CD4-positive, CD25-positive, alpha-beta regulatory T cell (primary cell): ENCODE measurements around the gene AGPS. TPM values are rescaled to one million over a fixed set of nuclear protein-coding genes. Genes with fewer than 3 reads are reported as not detected.

ENCODE experiments used
- ATAC-seq, 2 donors: fragments of 150-1000 bp; cut with Tn5 transposase; one replicate each; pipeline ENCODE4 v1.10.0; 2021; ENCODE audit warnings: low read depth in 2 of 2, moderate number of reproducible peaks in 2 of 2, moderate library complexity in 1 of 2
- DNase-seq, 3 donors: peaks; one replicate each; pipeline versions ENCODE4 v3.0.0 to v3.0.0-alpha.2; 2012 to 2022; ENCODE audit warnings: mixed read lengths in 1 of 3
- H3K27ac ChIP-seq: one replicate; pipeline ENCODE4 v1.7.0; 2013; ENCODE audit warnings: mild to moderate bottlenecking, low read length; ENCODE audit not compliant: insufficient read depth, poor library complexity, severe bottlenecking
- H3K27me3 ChIP-seq: one replicate; pipeline ENCODE4 v1.7.0; 2013; ENCODE audit warnings: low read length; ENCODE audit not compliant: control insufficient read depth, insufficient read depth
- H3K36me3 ChIP-seq: one replicate; pipeline ENCODE4 v1.7.0; 2013; ENCODE audit warnings: mild to moderate bottlenecking, low read length, moderate library complexity; ENCODE audit not compliant: control insufficient read depth, insufficient read depth
- H3K4me1 ChIP-seq: 2 replicates; pipeline ENCODE4 v1.7.0; 2013; ENCODE audit warnings: mild to moderate bottlenecking, low read length; ENCODE audit not compliant: insufficient read depth, control insufficient read depth, poor library complexity, severe bottlenecking
- H3K4me3 ChIP-seq: one replicate; pipeline ENCODE4 v1.7.0; 2013; ENCODE audit warnings: low read depth, mild to moderate bottlenecking, low read length, moderate library complexity
- H3K9me3 ChIP-seq, 2 experiments: 1 replicate in 1 of 2; 2 replicates in 1 of 2; pipeline ENCODE4 v1.7.0; 2013; ENCODE audit warnings: low read length in 2 of 2, mild to moderate bottlenecking in 1 of 2, moderate library complexity in 1 of 2; ENCODE audit not compliant: control insufficient read depth in 2 of 2
- H3K27ac Mint-ChIP-seq, 3 donors: one replicate each; pipeline ENCODE4 v1.8.0; 2020 to 2022; ENCODE audit warnings: mild to moderate bottlenecking in 3 of 3, mixed read lengths in 3 of 3, moderate library complexity in 2 of 3
- H3K27me3 Mint-ChIP-seq: one replicate; pipeline ENCODE4 v1.8.0; 2022; ENCODE audit warnings: mild to moderate bottlenecking, mixed read lengths
- H3K36me3 Mint-ChIP-seq: one replicate; pipeline ENCODE4 v1.8.0; 2020; ENCODE audit warnings: mixed read lengths
- H3K4me1 Mint-ChIP-seq, 4 donors: one replicate each; pipeline ENCODE4 v1.8.0; 2020 to 2022; ENCODE audit warnings: mixed read lengths in 4 of 4, mild to moderate bottlenecking in 1 of 4
- H3K4me3 Mint-ChIP-seq, 4 donors: one replicate each; pipeline ENCODE4 v1.8.0; 2020 to 2022; ENCODE audit warnings: mild to moderate bottlenecking in 4 of 4, mixed read lengths in 4 of 4, moderate library complexity in 3 of 4
- H3K9me3 Mint-ChIP-seq, 7 donors: one replicate each; pipeline ENCODE4 v1.8.0; 2020 to 2022; ENCODE audit warnings: mixed read lengths in 7 of 7, mild to moderate bottlenecking in 3 of 7, moderate library complexity in 2 of 7
- polyA plus RNA-seq, 4 donors: library from polyadenylated mRNA; unstranded; fragments of 300-500 nt; fragmentation: Illumina TruSeq; gene quantifications; one replicate each; pipeline ENCODE4 v1.2.3, GENCODE V29; 2021
- total RNA-seq: library from RNA; stranded (reverse); gene quantifications from one replicate; pipeline ENCODE4 v1.2.3, GENCODE V29; 2022

AGPS gene
- total RNA-seq: 29.4 TPM
- polyA plus RNA-seq: 10 to 100 TPM; 15.6 to 23.1 (median 19.7) TPM

GRCh38 chr2:177392373-177393202 lies at the start of gene AGPS:
TSS of gene AGPS (plus strand) at chr2:177392773. CDS start at chr2:177392790, 17 bp downstream.
- peaks cover 13% of the 10 kb centered on the region for H3K36me3 Mint-ChIP-seq
- peak within 1 kb of the TSS; percentile 61 for H3K27ac ChIP-seq
- DNase-seq (peak; percentile 66 to 88 (median 72)), ATAC-seq (peak; percentile 93 to 94)
- H3K9me3 ChIP-seq: no peaks in the 10 kb centered on the region
- H3K4me1 Mint-ChIP-seq: peaks cover 33 to 70% (median 49%) of the 10 kb centered on the region in 4 donors
- peak within 1 kb of the TSS; percentile 93 for H3K4me3 ChIP-seq
- peaks cover 5% of the 10 kb centered on the region for H3K36me3 ChIP-seq
- peak within 1 kb of the TSS; percentile 74 to 96 (median 88) for H3K27ac Mint-ChIP-seq
- H3K9me3 Mint-ChIP-seq: no peaks in the 10 kb centered on the region
- no peaks in the 10 kb centered on the region for H3K27me3 ChIP-seq
- no peaks in the 10 kb centered on the region for H3K27me3 Mint-ChIP-seq
- peak within 1 kb of the TSS; percentile 87 to 99 (median 94) for H3K4me3 Mint-ChIP-seq
- peaks cover 38% of the 10 kb centered on the region for H3K4me1 ChIP-seq

- H3K36me3 ChIP-seq: no peaks in the 10 kb centered on the region
- H3K4me3 ChIP-seq: no peak overlapping the region
- H3K27ac ChIP-seq: no peak overlapping the region
- H3K9me3 ChIP-seq: no peaks in the 10 kb centered on the region
- ATAC-seq: no peak
- H3K27me3 ChIP-seq: no peaks in the 10 kb centered on the region
- DNase-seq: no peak
- Mint-ChIP-seq H3K4me3 (no peak overlapping the region), H3K4me1 (no peaks in the 10 kb centered on the region), H3K27me3 (no peaks in the 10 kb centered on the region), H3K9me3 (no peaks in the 10 kb centered on the region), H3K27ac (no peak overlapping the region), H3K36me3 (no peaks in the 10 kb centered on the region)
- no peaks in the 10 kb centered on the region for H3K4me1 ChIP-seq
Observed at GRCh38 chr2:177343773-177344172, 48.8 kb upstream of the AGPS start.

- ATAC-seq (no peak), DNase-seq (no peak)
- no peaks in the 10 kb centered on the region for H3K4me1 Mint-ChIP-seq
- no peaks in the 10 kb centered on the region for H3K9me3 Mint-ChIP-seq
- no peaks in the 10 kb centered on the region for H3K36me3 Mint-ChIP-seq
- no peak overlapping the region for H3K4me3 ChIP-seq
- H3K27me3 Mint-ChIP-seq: no peaks in the 10 kb centered on the region
- no peaks in the 10 kb centered on the region for H3K4me1 ChIP-seq
- H3K4me3 Mint-ChIP-seq: no peak overlapping the region
- H3K9me3 ChIP-seq: no peaks in the 10 kb centered on the region
- no peak overlapping the region for H3K27ac ChIP-seq
- no peaks in the 10 kb centered on the region for H3K27me3 ChIP-seq
- no peak overlapping the region for H3K27ac Mint-ChIP-seq
- no peaks in the 10 kb centered on the region for H3K36me3 ChIP-seq
Observed at GRCh38 chr2:177344316-177344715, 48.3 kb upstream of the AGPS start.

- no peak for ATAC-seq
- no peaks in the 10 kb centered on the region for H3K27me3 Mint-ChIP-seq
- no peaks in the 10 kb centered on the region for H3K36me3 Mint-ChIP-seq
- Histone ChIP-seq H3K9me3 (no peaks in the 10 kb centered on the region), H3K36me3 (no peaks in the 10 kb centered on the region), H3K27ac (no peak overlapping the region), H3K4me1 (no peaks in the 10 kb centered on the region), H3K4me3 (no peak overlapping the region), H3K27me3 (no peaks in the 10 kb centered on the region)
- no peaks in the 10 kb centered on the region for H3K9me3 Mint-ChIP-seq
- no peak for DNase-seq
- H3K4me3 Mint-ChIP-seq: no peak overlapping the region
- no peaks in the 10 kb centered on the region for H3K4me1 Mint-ChIP-seq
- H3K27ac Mint-ChIP-seq: no peak overlapping the region
Observed at GRCh38 chr2:177346192-177346591, 46.4 kb upstream of the AGPS start.

GRCh38 chr2:177347570-177347969 lies 45.0 kb upstream of the AGPS start:
- Histone ChIP-seq H3K36me3 (no peaks in the 10 kb centered on the region), H3K9me3 (no peaks in the 10 kb centered on the region), H3K27ac (no peak overlapping the region), H3K4me3 (no peak overlapping the region), H3K4me1 (no peaks in the 10 kb centered on the region), H3K27me3 (no peaks in the 10 kb centered on the region)
- Mint-ChIP-seq H3K4me1 (peaks cover 0 to 9% (median 5%) of the 10 kb centered on the region in 4 donors), H3K36me3 (no peaks in the 10 kb centered on the region), H3K4me3 (no peak overlapping the region), H3K27ac (no peak overlapping the region), H3K27me3 (no peaks in the 10 kb centered on the region), H3K9me3 (no peaks in the 10 kb centered on the region)
- DNase-seq: no peak
- ATAC-seq: no peak

GRCh38 chr2:177348118-177348654 lies 44.4 kb upstream of the AGPS start:
- DNase-seq (no peak), ATAC-seq (no peak)
- Histone ChIP-seq H3K27me3 (no peaks in the 10 kb centered on the region), H3K4me1 (no peaks in the 10 kb centered on the region), H3K4me3 (no peak overlapping the region), H3K9me3 (no peaks in the 10 kb centered on the region), H3K36me3 (no peaks in the 10 kb centered on the region), H3K27ac (no peak overlapping the region)
- Mint-ChIP-seq H3K4me3 (no peak overlapping the region), H3K9me3 (no peaks in the 10 kb centered on the region), H3K36me3 (no peaks in the 10 kb centered on the region), H3K27me3 (no peaks in the 10 kb centered on the region), H3K27ac (no peak overlapping the region), H3K4me1 (peaks cover 0 to 14% (median 7%) of the 10 kb centered on the region in 4 donors)

- no peak for DNase-seq
- Mint-ChIP-seq H3K27me3 (no peaks in the 10 kb centered on the region), H3K4me3 (no peak overlapping the region), H3K27ac (no peak overlapping the region), H3K36me3 (no peaks in the 10 kb centered on the region), H3K4me1 (peaks cover 0 to 14% (median 7%) of the 10 kb centered on the region in 4 donors), H3K9me3 (peaks cover 0 to 1% (median 0%) of the 10 kb centered on the region in 7 donors)
- no peaks in the 10 kb centered on the region for H3K27me3 ChIP-seq
- no peak overlapping the region for H3K4me3 ChIP-seq
- H3K9me3 ChIP-seq: no peaks in the 10 kb centered on the region
- ATAC-seq: no peak
- H3K36me3 ChIP-seq: no peaks in the 10 kb centered on the region
- H3K27ac ChIP-seq: no peak overlapping the region
- H3K4me1 ChIP-seq: no peaks in the 10 kb centered on the region
Observed at GRCh38 chr2:177348733-177349693, 43.6 kb upstream of the AGPS start.
